ENCODE measurements around the gene INHBA. TPM values are rescaled to one million over a fixed set of nuclear protein-coding genes. Genes with fewer than 3 reads are reported as not detected.

The INHBA gene
- total RNA-seq, 1 experiment from 2014 or later: 1.7 TPM

GRCh38 chr7:41715000-41715399 lies 12.1 kb upstream of the INHBA start:
- Histone ChIP-seq H3K23ac (ENCODE audit: insufficient read length, low read depth, low read length) (no peak overlapping the region), H3K79me2 (ENCODE audit: insufficient read depth, low read length) (no peaks in the 10 kb centered on the region), H2BK120ac (ENCODE audit: low read depth, low read length, poor library complexity, severe bottlenecking) (no peak overlapping the region), H2AK5ac (ENCODE audit: insufficient read length, low read length) (no peak overlapping the region), H2AFZ (ENCODE audit: low read length) (no peak overlapping the region), H3K79me1 (ENCODE audit: insufficient read depth, low read depth, low read length, poor library complexity, severe bottlenecking) (no peaks in the 10 kb centered on the region), H3K9ac (ENCODE audit: extremely low read depth, insufficient read length, low read length) (no peak overlapping the region), H3K4ac (ENCODE audit: low read depth, low read length) (no peak overlapping the region), H3K4me1 (ENCODE audit: insufficient read depth, low read length) (no peaks in the 10 kb centered on the region), H4K91ac (ENCODE audit: insufficient read length, low read depth, low read length) (no peak overlapping the region), H2BK5ac (ENCODE audit: insufficient read length, low read length) (no peak overlapping the region), H3K27me3 (ENCODE audit: insufficient read depth, low read length) (no peaks in the 10 kb centered on the region), H3K56ac (ENCODE audit: insufficient read length, low read depth, low read length) (no peak overlapping the region), H3K27ac (ENCODE audit: insufficient read length, low read depth, low read length) (no peak overlapping the region), H3K4me2 (ENCODE audit: insufficient read depth, insufficient read length, low read length) (no peak overlapping the region), H2BK12ac (ENCODE audit: insufficient read length, low read depth, low read length) (no peak overlapping the region), H4K5ac (ENCODE audit: insufficient read length, low read depth, low read length) (no peak overlapping the region), H4K20me1 (ENCODE audit: control insufficient read depth, insufficient read depth, insufficient read length) (no peaks in the 10 kb centered on the region), H3T11ph (ENCODE audit: low read length) (no peak overlapping the region), H2BK20ac (ENCODE audit: low read depth, low read length, poor library complexity, severe bottlenecking) (no peak overlapping the region), H3K23me2 (ENCODE audit: insufficient read length, low read depth, low read length, poor library complexity, severe bottlenecking) (no peaks in the 10 kb centered on the region), H3K9me3 (ENCODE audit: control insufficient read depth, low read depth, low read length) (no peaks in the 10 kb centered on the region), H4K8ac (replicated peaks; ENCODE audit: insufficient read length, low read depth, low read length) (no peak overlapping the region), H3K18ac (ENCODE audit: insufficient read length, low read depth, low read length) (no peak overlapping the region), H2BK15ac (ENCODE audit: low read depth, low read length) (no peak overlapping the region), H3K14ac (ENCODE audit: insufficient read depth, low read length) (no peak overlapping the region)
- H3K4me1 Mint-ChIP-seq: peaks cover 4 to 6% of the 10 kb centered on the region in 2 experiments
- WGBS (ENCODE audit: extremely low coverage, insufficient read length, low lambda C conversion rate): no CpG with 5 or more reads among the region's 8 CpGs
- no peak overlapping the region for H3K27ac Mint-ChIP-seq
- no peaks in the 10 kb centered on the region for H3K36me3 Mint-ChIP-seq (ENCODE audit: insufficient read depth in 1 of 3, low read depth in 3 of 3)
- no peaks in the 10 kb centered on the region for H3K27me3 Mint-ChIP-seq (ENCODE audit: low read depth)
- no peaks in the 10 kb centered on the region for H3K9me3 Mint-ChIP-seq
- DNase-seq: no peak
- H3K4me3 Mint-ChIP-seq: no peak overlapping the region
- no peak for TF ChIP-seq CTCF (conservative IDR thresholded peaks at IDR 0.05)
